Trophoblast cell (in vitro differentiated cells and primary cell): ENCODE data around the gene IQCK.
A peak's percentile ranks its signal among the peaks of the same experiment; 100 is the strongest.

Experiments
- DNase-seq, 2 donors: peaks; one replicate each; pipeline ENCODE4 v3.0.0-alpha.2; 2016
- H2AFZ ChIP-seq: 2 replicates; pipeline ENCODE4 v1.6.1; 2013; ENCODE audit warnings: low read length, moderate library complexity, mild to moderate bottlenecking; ENCODE audit not compliant: insufficient read depth, poor library complexity
- H2AK5ac ChIP-seq: 2 replicates; pipeline ENCODE4 v1.6.1; 2013; ENCODE audit warnings: mild to moderate bottlenecking, low read length
- H2BK120ac ChIP-seq: 2 replicates; pipeline ENCODE4 v1.6.1; 2013; ENCODE audit warnings: low read length, mild to moderate bottlenecking, moderate library complexity; ENCODE audit not compliant: insufficient read depth, poor library complexity
- H2BK12ac ChIP-seq: 2 replicates; pipeline ENCODE4 v1.6.1; 2013; ENCODE audit warnings: mild to moderate bottlenecking, low read length, moderate library complexity
- H2BK5ac ChIP-seq: 2 replicates; pipeline ENCODE4 v1.6.1; 2013; ENCODE audit warnings: low read length, low read depth, moderate library complexity, mild to moderate bottlenecking; ENCODE audit not compliant: poor library complexity
- H3K14ac ChIP-seq: 2 replicates; pipeline ENCODE4 v1.6.1; 2013; ENCODE audit warnings: mild to moderate bottlenecking, low read length
- H3K18ac ChIP-seq: 2 replicates; pipeline ENCODE4 v1.6.1; 2013; ENCODE audit warnings: mild to moderate bottlenecking, low read length
- H3K23ac ChIP-seq: 2 replicates; pipeline ENCODE4 v1.6.1; 2013; ENCODE audit warnings: low read length
- H3K27ac ChIP-seq: 2 replicates; pipeline ENCODE4 v1.5.1; 2013; ENCODE audit warnings: low read depth, mild to moderate bottlenecking, inconsistent platforms, low read length, moderate library complexity
- H3K27me3 ChIP-seq: 2 replicates; pipeline ENCODE4 v1.6.1; 2013; ENCODE audit warnings: inconsistent platforms, mild to moderate bottlenecking, low read length, moderate library complexity; ENCODE audit not compliant: insufficient read depth
- H3K36me3 ChIP-seq, 2 experiments: 1 replicate in 1 of 2; 2 replicates in 1 of 2; pipeline ENCODE4 v1.6.1; 2013; ENCODE audit warnings: low read length in 2 of 2, mild to moderate bottlenecking in 2 of 2, moderate library complexity in 1 of 2; ENCODE audit not compliant: insufficient read depth in 2 of 2, control insufficient read depth in 1 of 2
- H3K4ac ChIP-seq: 2 replicates; pipeline ENCODE4 v1.6.1; 2013; ENCODE audit warnings: low read depth, mild to moderate bottlenecking, low read length, moderate library complexity
- H3K4me1 ChIP-seq, 2 experiments: 1 replicate in 1 of 2; 2 replicates in 1 of 2; pipeline ENCODE4 v1.6.1; 2013; ENCODE audit warnings: low read length in 2 of 2, mild to moderate bottlenecking in 2 of 2, moderate library complexity in 1 of 2; ENCODE audit not compliant: insufficient read depth in 2 of 2, control insufficient read depth in 1 of 2
- H3K4me2 ChIP-seq: 2 replicates; pipeline ENCODE4 v1.6.1; 2013; ENCODE audit warnings: inconsistent platforms, mild to moderate bottlenecking, low read length, moderate library complexity
- H3K4me3 ChIP-seq: 2 replicates; pipeline ENCODE4 v1.5.1; 2013; ENCODE audit warnings: mild to moderate bottlenecking, low read depth, low read length, inconsistent platforms
- H3K79me1 ChIP-seq: one replicate; pipeline ENCODE4 v1.6.1; 2013; ENCODE audit warnings: low read length
- H3K79me2 ChIP-seq: 2 replicates; pipeline ENCODE4 v1.6.1; 2013; ENCODE audit warnings: low read length, mild to moderate bottlenecking; ENCODE audit not compliant: control insufficient read depth, insufficient read depth, poor library complexity
- H3K9ac ChIP-seq: 2 replicates; pipeline ENCODE4 v1.6.1; 2013; ENCODE audit warnings: mild to moderate bottlenecking, low read length
- H3K9me3 ChIP-seq: 2 replicates; pipeline ENCODE4 v1.6.1; 2013; ENCODE audit warnings: low read depth, mild to moderate bottlenecking, control low read depth, inconsistent platforms, low read length; ENCODE audit not compliant: insufficient read depth
- H4K12ac ChIP-seq: 2 replicates; pipeline ENCODE4 v1.6.1; 2013; ENCODE audit warnings: low read depth, mild to moderate bottlenecking, low read length, moderate library complexity
- H4K8ac ChIP-seq: 2 replicates; pipeline ENCODE4 v1.6.1; 2013; ENCODE audit warnings: low read depth, mild to moderate bottlenecking, low read length, moderate library complexity
- H4K91ac ChIP-seq: one replicate; pipeline ENCODE4 v1.6.1; 2013; ENCODE audit warnings: low read depth, mild to moderate bottlenecking, low read length, moderate library complexity
- WGBS: extraction: QIAGEN DNeasy Blood & Tissue Kit; methylation state at CpG from one replicate; pipeline ENCODE4 v1.1.7; 2013; ENCODE audit warnings: missing lambda C conversion rate; ENCODE audit not compliant: insufficient read length, insufficient coverage; ENCODE audit errors: extremely low coverage; 5-methylcytosine and 5-hydroxymethylcytosine counted together

IQCK gene

GRCh38 chr16:19689342-19689741, 28.7 kb upstream of the IQCK start:
- no peak overlapping the region for H2BK5ac ChIP-seq
- no peak overlapping the region for H3K4ac ChIP-seq
- peaks cover 10 to 16% of the 10 kb centered on the region in 2 experiments for H3K36me3 ChIP-seq
- no CpG with 5 or more reads among the region's 5 CpGs for WGBS
- no peak overlapping the region for H4K8ac ChIP-seq
- no peak overlapping the region for H3K23ac ChIP-seq
- H3K27ac ChIP-seq = no peak overlapping the region
- H3K4me2 ChIP-seq = no peak overlapping the region
- no peaks in the 10 kb centered on the region for H3K27me3 ChIP-seq
- peaks cover 4% of the 10 kb centered on the region for H3K79me1 ChIP-seq
- no peak for DNase-seq
- H3K4me1 ChIP-seq = peaks cover 13 to 17% of the 10 kb centered on the region in 2 experiments
- H2AFZ ChIP-seq = no peak overlapping the region
- H3K9me3 ChIP-seq = peaks cover 1% of the 10 kb centered on the region
- no peak overlapping the region for H3K18ac ChIP-seq
- H3K14ac ChIP-seq = no peak overlapping the region
- no peak overlapping the region for H2BK12ac ChIP-seq
- no peak overlapping the region for H2BK120ac ChIP-seq
- H2AK5ac ChIP-seq = no peak overlapping the region
- no peaks in the 10 kb centered on the region for H3K79me2 ChIP-seq
- H3K4me3 ChIP-seq = no peak overlapping the region
- H3K9ac ChIP-seq = no peak overlapping the region
- H4K12ac ChIP-seq = no peak overlapping the region
- H4K91ac ChIP-seq = no peak overlapping the region

- Histone ChIP-seq H3K4me2 (no peak overlapping the region), H2BK120ac (no peak overlapping the region), H3K36me3 (peaks cover 10 to 13% of the 10 kb centered on the region in 2 experiments), H3K9ac (no peak overlapping the region), H4K12ac (peak overlapping the region; percentile 16), H3K4me3 (no peak overlapping the region), H3K27me3 (no peaks in the 10 kb centered on the region), H3K18ac (no peak overlapping the region), H4K8ac (no peak overlapping the region), H2AK5ac (peak overlapping the region; percentile 22), H3K4me1 (peaks cover 13 to 17% of the 10 kb centered on the region in 2 experiments), H3K79me1 (peaks cover 4% of the 10 kb centered on the region), H2BK12ac (no peak overlapping the region), H3K4ac (no peak overlapping the region), H3K9me3 (peaks cover 1% of the 10 kb centered on the region), H2AFZ (no peak overlapping the region), H3K23ac (no peak overlapping the region), H2BK5ac (no peak overlapping the region), H4K91ac (no peak overlapping the region), H3K14ac (no peak overlapping the region), H3K27ac (no peak overlapping the region), H3K79me2 (no peaks in the 10 kb centered on the region)
- no peak for DNase-seq
- WGBS = no CpG with 5 or more reads among the region's 4 CpGs
These were observed 27.9 kb upstream of the IQCK start for GRCh38 chr16:19690196-19690595.

GRCh38 chr16:19691161-19691711, 26.8 kb upstream of the IQCK start:
- no CpG with 5 or more reads among the region's 14 CpGs for WGBS
- H3K18ac ChIP-seq = no peak overlapping the region
- H3K4me3 ChIP-seq = no peak overlapping the region

GRCh38 chr16:19694989-19695388, 23.1 kb upstream of the IQCK start:
- WGBS = no CpG with 5 or more reads among the region's 8 CpGs

More at GRCh38 chr16:19691161-19691711, 26.8 kb upstream of the IQCK start:
- Histone ChIP-seq H3K27me3 (no peaks in the 10 kb centered on the region), H2BK12ac (no peak overlapping the region), H3K27ac (no peak overlapping the region), H2AK5ac (no peak overlapping the region), H3K4me1 (peaks cover 13 to 17% of the 10 kb centered on the region in 2 experiments), H3K23ac (no peak overlapping the region), H3K9ac (no peak overlapping the region), H2BK5ac (no peak overlapping the region), H3K4ac (no peak overlapping the region), H3K79me1 (peaks cover 4% of the 10 kb centered on the region), H3K4me2 (no peak overlapping the region), H3K14ac (peak overlapping the region; percentile 0), H4K91ac (no peak overlapping the region), H3K9me3 (peaks cover 1% of the 10 kb centered on the region), H4K8ac (no peak overlapping the region), H2AFZ (no peak overlapping the region), H3K36me3 (peaks cover 10 to 13% of the 10 kb centered on the region in 2 experiments), H2BK120ac (no peak overlapping the region), H4K12ac (no peak overlapping the region), H3K79me2 (no peaks in the 10 kb centered on the region)
- DNase-seq = no peak

More at GRCh38 chr16:19694989-19695388, 23.1 kb upstream of the IQCK start:
- Histone ChIP-seq H4K8ac (no peak overlapping the region), H3K36me3 (peaks cover 29 to 31% of the 10 kb centered on the region in 2 experiments), H2BK5ac (no peak overlapping the region), H3K23ac (no peak overlapping the region), H3K18ac (no peak overlapping the region), H2AK5ac (no peak overlapping the region), H3K4me2 (no peak overlapping the region), H2BK12ac (no peak overlapping the region), H2AFZ (no peak overlapping the region), H4K91ac (no peak overlapping the region), H3K27ac (no peak overlapping the region), H3K79me1 (no peaks in the 10 kb centered on the region), H3K79me2 (no peaks in the 10 kb centered on the region), H3K9ac (no peak overlapping the region), H3K14ac (no peak overlapping the region), H3K9me3 (peaks cover 1% of the 10 kb centered on the region), H2BK120ac (no peak overlapping the region), H3K4ac (no peak overlapping the region), H3K27me3 (no peaks in the 10 kb centered on the region), H3K4me3 (no peak overlapping the region), H3K4me1 (peaks cover 0 to 3% of the 10 kb centered on the region in 2 experiments), H4K12ac (no peak overlapping the region)
- DNase-seq = no peak
